HepG2 (cell line): ENCODE measurements around the gene FAAP100. TPM values are rescaled to one million over a fixed set of nuclear protein-coding genes. Genes with fewer than 3 reads are reported as not detected.

Source experiments
- ATAD3A ChIP-seq: sonication (generic); formaldehyde crosslinking; IDR thresholded peaks from 2 replicates; pipeline ENCODE4 v1.4.0; 2020; ENCODE audit warnings: missing genetic modification reagents
- HDAC1 ChIP-seq: sonication (generic); formaldehyde crosslinking; IDR thresholded peaks from 2 replicates; pipeline ENCODE4 v1.5.1; 2020; ENCODE audit warnings: mild to moderate bottlenecking, missing genetic modification reagents
- HDAC2 ChIP-seq: sonication (generic); formaldehyde crosslinking; IDR thresholded peaks from 2 replicates; pipeline ENCODE4 v1.4.0; 2020; ENCODE audit warnings: missing genetic modification reagents
- KIAA2018 ChIP-seq: sonication (generic); formaldehyde crosslinking; IDR thresholded peaks from 2 replicates; pipeline ENCODE4 v1.5.0; 2020; ENCODE audit warnings: mild to moderate bottlenecking, missing genetic modification reagents, borderline replicate concordance
- MTA1 ChIP-seq: sonication (generic); formaldehyde crosslinking; IDR thresholded peaks from 2 replicates; pipeline ENCODE4 v1.4.0; 2020; ENCODE audit warnings: missing genetic modification reagents, mild to moderate bottlenecking, borderline replicate concordance
- NFE2L1 ChIP-seq: sonication (generic); formaldehyde crosslinking; IDR thresholded peaks from 2 replicates; pipeline ENCODE4 v1.4.0; 2020; ENCODE audit warnings: missing genetic modification reagents, mild to moderate bottlenecking, borderline replicate concordance
- PHB2 ChIP-seq: fragments of 450-650 bp; IDR thresholded peaks from 2 replicates; pipeline ENCODE4 v1.6.1; 2018; ENCODE audit not compliant: partially characterized antibody
- TBX2 ChIP-seq: sonication (generic); formaldehyde crosslinking; IDR thresholded peaks from 2 replicates; pipeline ENCODE4 v1.5.0; 2020; ENCODE audit warnings: missing genetic modification reagents, mild to moderate bottlenecking, borderline replicate concordance
- TCF7L2 ChIP-seq: IDR thresholded peaks from 2 replicates; pipeline ENCODE4 v1.6.1; 2011; ENCODE audit warnings: mild to moderate bottlenecking, low read depth, low read length, moderate library complexity
- ZNF260 ChIP-seq: sonication (generic); formaldehyde crosslinking; IDR thresholded peaks from 2 replicates; pipeline ENCODE4 v1.4.0; 2020; ENCODE audit warnings: missing genetic modification reagents, low read depth, mild to moderate bottlenecking, borderline replicate concordance
- ZNF317 ChIP-seq: sonication (generic); formaldehyde crosslinking; IDR thresholded peaks from 2 replicates; pipeline ENCODE4 v1.5.0; 2020; ENCODE audit warnings: mild to moderate bottlenecking, missing genetic modification reagents
- ZNF350 ChIP-seq: sonication (generic); formaldehyde crosslinking; IDR thresholded peaks from 2 replicates; pipeline ENCODE4 v1.4.0; 2020; ENCODE audit warnings: mild to moderate bottlenecking, low read depth, missing genetic modification reagents, borderline replicate concordance
- ZNF496 ChIP-seq: sonication (generic); formaldehyde crosslinking; IDR thresholded peaks from 2 replicates; pipeline ENCODE4 v1.8.1; 2023; ENCODE audit warnings: mild to moderate bottlenecking, moderate library complexity, missing genetic modification reagents; ENCODE audit not compliant: insufficient replicate concordance
- ZNF512 ChIP-seq: sonication (generic); formaldehyde crosslinking; IDR thresholded peaks from 2 replicates; pipeline ENCODE4 v1.4.0; 2020; ENCODE audit warnings: mild to moderate bottlenecking, missing genetic modification reagents
- ZNF598 ChIP-seq: sonication (generic); formaldehyde crosslinking; IDR thresholded peaks from 2 replicates; pipeline ENCODE4 v1.5.1; 2020; ENCODE audit warnings: mild to moderate bottlenecking, missing genetic modification reagents, borderline replicate concordance
- ZNF616 ChIP-seq: sonication (generic); formaldehyde crosslinking; IDR thresholded peaks from 2 replicates; pipeline ENCODE4 v1.5.0; 2020; ENCODE audit warnings: low read depth, mild to moderate bottlenecking, missing genetic modification reagents
- polyA plus RNA-seq, 8 experiments: library from polyadenylated mRNA; depleted of rRNA in 3 of 8; stranded (reverse) in 7 of 8; unstranded in 1 of 8; fragments of >200 nt; fragmentation: Illumina TruSeq in 4 of 8; extraction: Trizol in 4 of 8; gene quantifications; 2 replicates each; pipeline versions ENCODE4 v1.2.1 to v1.2.3, GENCODE V29; 2011 to 2016; ENCODE audit warnings: low read depth in 4 of 8, missing spikeins in 1 of 8, mixed read lengths in 1 of 8; ENCODE audit not compliant: insufficient read depth in 1 of 8
- total RNA-seq, 5 experiments: library from RNA; depleted of rRNA; stranded (reverse); fragments of >200 nt; fragmentation: Illumina TruSeq; extraction: Trizol; gene quantifications; 2 replicates each; pipeline ENCODE4 v1.2.3, GENCODE V29; 2016; ENCODE audit warnings: low read depth in 1 of 5
- TF ChIP-seq, protein P1 (sequence below): sonication (generic); formaldehyde crosslinking; IDR thresholded peaks from 2 replicates; pipeline ENCODE4 v1.8.0; 2022; ENCODE audit warnings: mild to moderate bottlenecking, missing genetic modification reagents, borderline replicate concordance

FAAP100 gene
- total and polyA plus RNA-seq, 2 of the 13 experiments (the other 11 are each of a cell fraction or from before 2014, with no cell fraction given), result 7.6 to 20.8 TPM

DNA sequence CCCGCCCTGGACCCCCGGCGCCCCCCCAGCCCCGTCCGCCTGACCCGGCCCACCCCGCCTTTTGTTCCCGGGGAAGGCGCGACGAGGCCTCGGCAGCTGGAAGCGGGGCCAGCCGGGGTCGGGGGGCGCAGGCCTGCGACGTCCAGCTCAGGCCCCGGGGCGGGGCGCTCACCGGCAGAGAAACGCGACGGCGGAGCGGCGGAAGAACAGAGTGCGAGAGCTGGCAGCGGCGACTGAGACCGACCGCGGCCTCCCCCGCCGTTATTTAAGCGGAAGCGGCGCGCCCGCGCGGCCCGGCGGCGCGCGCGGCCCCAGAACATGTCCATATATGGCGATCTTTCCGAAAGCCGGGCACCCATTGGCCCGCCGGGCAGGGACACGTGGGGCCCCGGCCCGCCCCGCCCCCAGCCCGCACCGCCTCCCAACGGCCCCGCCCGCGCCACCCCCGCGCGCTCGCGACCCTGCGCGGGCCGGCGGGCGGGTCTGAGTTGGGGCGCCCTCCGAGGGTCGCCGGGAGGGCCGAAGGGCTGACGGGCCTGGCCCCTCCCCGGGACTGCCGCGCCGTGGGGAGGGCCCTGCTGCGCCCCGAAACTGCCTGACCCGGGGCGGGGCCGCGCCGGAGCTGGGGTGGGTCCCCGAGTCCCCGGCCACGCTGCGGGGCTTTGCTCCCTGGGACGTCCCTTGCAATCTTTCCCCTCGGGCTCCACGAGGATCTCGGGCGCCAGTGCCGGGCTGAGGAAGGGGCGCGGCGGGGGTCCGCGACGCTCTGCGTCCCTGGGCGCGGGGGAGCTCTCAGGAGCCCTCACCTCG lies 39.4 kb downstream of the FAAP100 start, which contains the start of gene ACTG1 (continued):
- TF ChIP-seq ZNF350 (CRISPR knock-in tag), result no peak
- TF ChIP-seq ZNF317 (CRISPR knock-in tag), result no peak
- TF ChIP-seq PHB2, result no peak
- TF ChIP-seq ZNF512 (CRISPR knock-in tag), result no peak
- no peak for TF ChIP-seq ZNF598 (CRISPR knock-in tag)
- no peak for TF ChIP-seq KIAA2018 (CRISPR knock-in tag)
- no peak for TF ChIP-seq NFE2L1 (CRISPR knock-in tag)
- no peak for TF ChIP-seq ZNF496 (CRISPR knock-in tag)
- TF ChIP-seq ZNF260 (CRISPR knock-in tag), result no peak
- TF ChIP-seq, protein P1, sequence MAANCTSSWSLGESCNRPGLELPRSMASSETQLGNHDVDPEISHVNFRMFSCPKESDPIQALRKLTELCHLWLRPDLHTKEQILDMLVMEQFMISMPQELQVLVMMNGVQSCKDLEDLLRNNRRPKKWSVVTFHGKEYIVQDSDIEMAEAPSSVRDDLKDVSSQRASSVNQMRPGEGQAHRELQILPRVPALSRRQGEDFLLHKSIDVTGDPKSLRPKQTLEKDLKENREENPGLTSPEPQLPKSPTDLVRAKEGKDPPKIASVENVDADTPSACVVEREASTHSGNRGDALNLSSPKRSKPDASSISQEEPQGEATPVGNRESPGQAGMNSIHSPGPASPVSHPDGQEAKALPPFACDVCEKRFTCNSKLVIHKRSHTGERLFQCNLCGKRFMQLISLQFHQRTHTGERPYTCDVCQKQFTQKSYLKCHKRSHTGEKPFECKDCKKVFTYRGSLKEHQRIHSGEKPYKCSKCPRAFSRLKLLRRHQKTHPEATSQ (CRISPR knock-in tag), result 0 out of 2 replicates have a peak, but pooled peaks have one; percentile 38
- TF ChIP-seq HDAC2 (CRISPR knock-in tag), result no peak
- TF ChIP-seq TBX2 (CRISPR knock-in tag), result no peak
- TF ChIP-seq TCF7L2, result no peak
- peak; percentile 88 for TF ChIP-seq HDAC1 (CRISPR knock-in tag)
- peak; percentile 66; the same call in 1 of the 2 replicates for TF ChIP-seq ZNF616 (CRISPR knock-in tag)
- no peak for TF ChIP-seq ATAD3A (CRISPR knock-in tag)
- peak; percentile 68; the same call in 1 of the 2 replicates for TF ChIP-seq MTA1
